GM19324 (cell line): ENCODE data around the gene STIMATE.

Source experiments
- ATAC-seq: cut with Tn5 transposase; IDR thresholded peaks from one replicate; pipeline ENCODE4 v1.9.1; 2021; ENCODE audit warnings: mild to moderate bottlenecking, moderate library complexity; ENCODE audit not compliant: unreplicated experiment, low FRiP score

Gene STIMATE

DNA sequence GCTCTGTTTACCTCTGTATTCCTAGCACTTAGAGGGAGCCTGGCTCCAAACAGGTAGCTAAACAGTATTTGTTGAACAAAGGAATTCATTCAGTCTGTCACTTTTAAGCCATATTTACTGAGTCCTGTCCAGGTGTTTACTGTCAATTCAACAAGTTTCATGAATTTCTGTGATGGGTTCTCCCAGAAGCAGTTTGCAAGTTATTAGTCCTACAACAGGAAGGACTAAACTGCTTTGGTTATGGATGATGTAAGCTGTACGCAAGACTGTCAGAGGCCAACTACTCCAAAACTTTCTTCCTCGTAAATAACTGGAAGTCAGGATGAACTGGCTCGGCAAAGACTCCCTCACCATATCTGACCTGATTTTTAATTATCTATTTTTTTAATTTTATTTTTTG is 25.1 kb downstream of the STIMATE start:
- ATAC-seq, result no peak

DNA sequence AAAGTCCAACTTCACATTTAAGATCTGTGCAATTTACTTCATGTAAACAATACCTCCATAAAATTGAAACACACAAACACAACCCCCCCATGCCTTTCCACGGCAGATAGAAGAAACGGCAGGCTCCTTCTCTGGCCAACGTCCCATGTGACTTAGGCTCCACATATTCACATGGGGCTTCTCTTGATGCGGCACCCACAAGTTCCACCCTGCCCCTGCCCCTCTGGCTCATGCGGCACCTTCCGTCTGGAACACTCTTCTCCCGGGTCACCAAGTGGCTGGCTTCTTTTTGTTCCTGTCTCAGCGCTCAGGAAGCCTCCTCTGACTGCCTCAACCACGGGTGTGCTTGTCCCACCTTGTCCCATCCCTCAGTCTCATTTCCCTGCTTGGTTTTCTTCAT is 25.6 kb downstream of the STIMATE start:
- ATAC-seq, result no peak

DNA sequence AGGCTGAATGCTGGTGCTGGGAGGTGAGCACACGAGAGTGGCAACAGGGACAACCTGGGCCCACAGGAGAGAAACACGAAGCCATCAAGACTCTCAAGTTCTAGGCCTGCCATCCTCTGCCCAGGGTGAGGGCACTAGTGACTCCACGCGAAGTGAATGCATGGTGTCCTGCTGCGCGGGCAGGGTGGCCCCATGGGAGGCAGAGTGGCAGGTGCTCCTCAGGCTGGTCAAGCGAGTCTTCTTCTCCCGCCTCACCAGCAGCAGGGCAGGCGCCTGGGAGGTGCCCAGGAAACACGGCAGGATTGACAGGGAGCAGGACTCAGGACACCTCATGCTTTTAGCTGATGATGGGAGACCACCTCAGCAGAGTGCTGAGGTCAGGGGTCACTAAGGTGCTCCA is 26.9 kb downstream of the STIMATE start:
- ATAC-seq, result no peak

DNA sequence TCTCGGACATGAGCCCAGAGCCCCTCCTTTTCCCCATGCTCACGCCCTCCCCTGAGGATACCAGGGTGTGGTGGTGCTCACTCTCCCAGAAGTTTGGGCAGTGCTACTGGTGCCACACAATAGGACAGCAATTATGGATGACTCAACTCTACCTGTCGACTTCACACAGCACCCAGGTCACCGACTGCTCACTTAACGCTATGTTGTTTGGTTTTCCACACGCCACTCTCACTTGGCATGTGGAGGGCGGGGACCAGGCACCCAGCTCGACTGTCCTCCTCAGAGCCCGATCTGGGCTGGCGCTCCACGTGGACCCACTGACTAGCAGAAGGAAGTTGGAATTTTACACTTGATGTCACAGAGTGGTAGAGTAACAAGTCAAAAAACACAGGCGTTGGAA is 30.9 kb downstream of the STIMATE start:
- ATAC-seq, result no peak

DNA sequence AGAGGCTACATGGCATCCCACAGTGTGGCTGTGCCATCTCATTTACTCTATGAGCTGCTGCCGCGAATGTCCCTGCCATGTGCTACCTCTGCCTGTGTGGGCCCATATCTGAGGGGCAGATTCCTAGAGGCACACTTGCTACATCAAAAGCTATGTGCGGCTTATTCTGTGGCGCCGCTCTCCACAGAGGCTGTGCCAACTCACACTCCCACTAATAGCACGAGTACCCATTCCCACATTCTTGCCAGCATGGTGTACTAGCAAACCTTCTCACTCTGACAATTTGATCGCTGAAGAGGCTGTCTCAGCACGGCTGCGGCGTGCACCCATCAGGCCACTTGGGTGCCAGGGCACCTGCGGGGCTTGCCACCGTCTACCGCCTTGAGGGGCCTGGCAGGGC is 31.4 kb downstream of the STIMATE start:
- no peak for ATAC-seq

DNA sequence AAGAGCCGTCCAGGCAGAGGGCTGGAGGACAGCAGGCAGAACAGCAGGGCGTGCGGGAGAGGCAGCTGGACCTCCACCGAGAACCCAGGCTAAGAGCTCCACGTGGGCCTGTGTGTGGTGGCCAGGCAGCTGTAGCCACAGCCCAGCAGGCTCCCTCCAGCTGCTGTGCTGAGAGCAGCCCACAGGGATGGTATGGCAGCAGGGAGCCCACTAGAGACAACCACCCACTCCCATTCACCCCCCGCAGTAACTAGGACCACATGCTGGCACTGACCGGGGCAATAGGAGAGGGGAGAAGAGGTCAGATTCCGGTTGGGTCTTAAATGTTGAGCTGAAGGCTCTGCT is 37.0 kb downstream of the STIMATE start:
- no peak for ATAC-seq

DNA sequence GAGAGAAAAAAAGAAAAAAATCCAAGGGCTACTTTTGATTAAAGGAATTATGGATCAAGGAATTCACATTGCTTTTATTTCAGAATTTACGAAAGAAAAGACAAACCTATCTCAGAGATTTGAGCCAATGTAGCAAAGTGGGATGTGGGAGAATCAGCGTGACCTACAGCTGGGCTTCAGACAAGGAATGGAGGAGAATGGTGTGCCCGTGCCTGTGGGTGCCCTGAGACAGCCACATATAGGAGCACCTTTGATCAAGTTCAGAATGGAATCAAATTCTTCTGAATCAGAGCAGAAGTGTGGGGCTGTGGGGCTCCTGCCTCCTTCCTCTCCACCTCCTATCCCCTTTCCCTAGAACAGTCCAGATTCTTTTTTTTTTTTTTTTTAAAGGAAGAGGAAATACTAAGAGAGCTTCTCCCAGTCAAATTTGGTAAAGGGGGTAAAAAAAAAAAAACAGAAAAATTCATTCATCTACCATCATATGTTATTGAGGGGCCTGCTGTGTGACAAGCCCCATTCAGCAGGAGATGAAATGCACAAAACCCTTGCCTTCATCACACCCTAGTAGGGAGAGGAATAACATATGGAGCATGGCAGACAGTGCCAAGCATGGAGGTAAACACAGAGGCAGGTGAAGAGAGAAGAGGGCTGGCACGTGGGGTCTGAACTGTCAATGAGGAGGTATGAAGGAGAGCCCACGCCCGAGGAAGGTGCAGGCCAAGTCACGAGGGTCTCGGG is 37.5 kb downstream of the STIMATE start:
- ATAC-seq, result no peak

DNA sequence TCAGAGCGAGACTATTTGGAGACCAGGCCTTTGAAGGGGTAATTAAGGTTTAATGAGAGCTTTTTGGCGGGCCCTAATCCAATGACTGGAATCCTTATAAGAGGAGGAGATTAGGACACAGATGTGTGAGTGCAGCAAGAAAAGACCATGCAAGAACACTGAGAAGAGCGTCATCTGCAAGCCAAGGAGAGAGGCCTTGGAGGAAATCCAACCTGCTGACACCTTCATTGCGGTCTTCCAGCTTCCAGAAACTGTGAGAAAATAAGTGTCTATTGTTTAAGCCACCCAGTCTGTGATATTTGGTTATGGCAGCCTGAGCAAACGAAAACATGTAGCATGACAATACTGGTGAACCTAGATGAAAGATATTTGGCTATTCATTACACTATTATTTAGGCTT is 39.5 kb downstream of the STIMATE start:
- no peak for ATAC-seq

DNA sequence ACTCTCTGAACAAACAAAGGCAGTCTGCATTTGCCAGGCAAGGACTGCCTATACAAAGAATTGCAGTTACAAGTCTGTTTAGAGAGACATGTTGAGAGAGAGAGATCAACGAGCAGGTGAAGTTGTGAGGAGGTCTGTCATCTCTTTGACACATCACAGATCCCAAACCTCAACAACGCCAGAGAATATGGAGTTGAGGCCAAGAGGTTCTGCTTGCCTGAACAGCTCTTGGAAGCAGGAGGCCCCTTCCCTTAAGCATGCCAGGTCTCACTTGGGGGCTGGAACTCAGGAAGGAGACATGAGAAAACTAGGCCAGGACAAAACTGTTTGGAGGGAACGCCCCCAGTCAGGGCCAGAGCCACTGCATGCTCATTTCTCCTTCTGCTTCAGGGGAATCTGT is 40.2 kb downstream of the STIMATE start:
- ATAC-seq, result no peak

DNA sequence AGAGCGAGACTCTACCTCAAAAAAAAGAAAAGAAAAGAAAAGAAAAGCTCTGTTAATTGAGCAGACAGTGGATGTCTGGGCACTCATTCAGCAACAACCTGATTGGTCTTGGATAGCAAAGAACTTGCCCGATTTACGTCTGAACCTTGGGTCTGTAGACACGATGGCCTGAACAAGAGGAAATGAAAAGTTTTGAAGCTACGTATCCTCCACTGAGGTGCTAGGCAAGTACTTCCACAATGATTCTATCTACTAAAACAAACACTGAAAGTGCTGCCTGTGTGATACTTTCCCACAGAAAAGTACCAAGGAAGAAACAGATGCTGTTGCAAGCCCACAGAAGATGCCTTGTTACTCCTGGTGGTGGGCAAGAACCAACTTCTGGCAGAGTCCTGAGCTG is 40.7 kb downstream of the STIMATE start:
- no peak for ATAC-seq

DNA sequence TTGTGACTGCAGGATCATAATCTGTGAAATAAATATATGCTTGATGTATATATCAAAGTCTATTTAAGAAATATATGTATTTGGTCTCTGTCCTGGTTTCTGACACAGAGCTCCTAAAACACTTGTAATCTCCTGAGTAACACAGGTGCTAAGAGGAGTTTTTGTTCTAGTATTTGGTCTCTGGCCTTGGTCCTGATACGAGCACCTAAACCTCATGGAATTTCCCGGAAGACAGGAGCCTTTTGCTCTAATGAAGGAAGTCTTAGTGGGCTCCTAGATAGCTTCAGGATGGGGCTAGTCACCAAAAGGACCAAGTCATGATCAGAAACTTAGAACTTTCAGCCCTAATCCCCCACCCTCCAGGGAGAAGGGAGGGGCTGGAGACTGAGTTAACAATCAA is 43.3 kb downstream of the STIMATE start:
- ATAC-seq, result no peak

DNA sequence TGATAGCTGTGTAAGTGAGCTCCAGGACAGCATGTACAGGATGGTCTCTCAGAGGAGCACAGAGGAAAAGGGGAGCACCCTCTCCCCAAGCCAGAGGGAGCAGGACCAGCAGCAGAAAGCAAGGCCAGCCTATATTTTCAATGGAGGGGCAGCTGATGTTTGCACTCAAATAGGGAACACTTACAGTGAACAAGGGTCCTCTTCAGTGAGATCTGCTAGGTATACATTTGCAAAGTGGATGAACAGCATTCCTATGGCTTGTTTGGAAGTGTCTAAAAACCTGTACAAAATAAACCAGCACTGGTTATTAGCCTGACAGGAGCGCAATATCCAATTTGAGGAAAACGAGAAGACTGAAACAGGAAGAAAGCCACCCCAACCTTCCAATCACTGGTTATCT is 44.9 kb downstream of the STIMATE start:
- ATAC-seq, result no peak

DNA sequence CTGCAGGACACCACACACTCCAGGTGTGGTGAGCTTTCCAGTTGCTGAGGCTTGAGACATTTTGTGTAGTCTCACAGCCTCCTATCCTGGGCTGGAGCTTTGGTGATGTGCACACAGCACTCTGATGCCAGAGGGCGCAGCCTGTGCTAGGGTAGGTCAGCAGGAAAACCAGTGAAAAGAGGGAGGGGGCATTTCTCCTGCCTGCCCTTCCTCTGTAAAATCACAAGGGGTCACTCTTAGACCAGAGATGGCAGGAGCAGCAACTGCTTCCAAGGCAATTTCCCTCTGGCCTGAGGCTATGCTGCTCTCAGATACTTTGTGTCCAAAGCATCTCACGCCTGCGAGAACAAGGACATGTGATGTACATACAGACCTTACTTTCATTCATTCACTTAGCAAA is 46.0 kb downstream of the STIMATE start:
- no peak for ATAC-seq

DNA sequence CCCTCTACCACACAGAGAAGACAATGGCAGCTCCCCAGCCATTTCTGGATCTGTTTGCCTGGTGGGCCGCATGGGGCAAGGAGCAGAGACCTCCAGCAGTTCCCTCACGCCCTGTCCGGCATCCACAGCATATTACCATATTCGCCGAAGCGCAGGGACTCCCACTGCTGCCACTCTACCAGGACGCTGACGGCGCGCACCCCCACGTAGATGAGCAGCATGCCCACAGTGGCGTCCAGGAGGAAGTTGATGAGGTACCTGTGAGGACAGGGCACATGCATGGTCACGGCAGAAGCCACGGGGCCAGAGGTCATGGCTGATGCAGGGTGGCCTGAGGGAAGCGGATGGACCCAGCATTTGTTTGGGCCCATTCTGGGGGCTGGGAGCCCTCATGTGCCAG is 47.7 kb downstream of the STIMATE start:
- ATAC-seq, result no peak

DNA sequence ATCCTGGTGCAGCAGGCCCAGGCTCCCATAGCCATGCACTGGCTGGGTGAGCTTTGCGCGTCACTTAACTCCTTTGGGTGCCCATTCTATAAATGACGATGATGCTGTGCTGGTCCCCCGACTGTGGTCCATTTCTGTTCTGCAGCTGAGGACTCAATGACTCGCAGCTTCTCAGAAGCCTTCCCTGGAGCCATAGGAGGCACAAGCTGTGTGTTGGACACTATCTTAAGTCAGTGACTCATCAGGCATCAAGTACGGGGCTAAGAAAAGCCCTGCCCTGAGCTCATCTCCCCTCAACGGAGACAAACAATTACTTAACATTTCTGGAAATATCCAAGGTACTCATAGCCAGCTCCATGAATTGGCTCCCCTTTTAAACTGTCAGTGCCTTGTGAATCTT is 48.7 kb downstream of the STIMATE start:
- ATAC-seq, result no peak

DNA sequence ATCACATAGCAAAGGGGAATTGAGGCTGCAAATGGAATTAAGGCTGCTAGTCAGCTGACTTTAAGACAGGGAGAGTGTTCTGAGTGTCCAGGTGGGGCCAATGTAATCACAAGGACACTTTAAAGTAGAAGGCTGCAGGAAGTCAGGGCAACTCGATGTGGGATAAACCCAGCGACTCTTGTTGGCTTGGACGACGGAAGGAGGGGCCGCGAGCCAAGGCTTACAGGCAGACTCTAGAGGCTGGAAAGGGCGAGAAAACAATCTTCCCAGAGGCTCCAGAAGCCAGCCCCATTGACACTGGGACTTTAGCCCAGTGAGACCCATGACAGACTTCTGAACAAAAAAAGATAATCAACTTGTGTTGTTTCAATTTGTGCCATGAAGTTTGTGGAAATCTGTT is 49.6 kb downstream of the STIMATE start:
- no peak for ATAC-seq

DNA sequence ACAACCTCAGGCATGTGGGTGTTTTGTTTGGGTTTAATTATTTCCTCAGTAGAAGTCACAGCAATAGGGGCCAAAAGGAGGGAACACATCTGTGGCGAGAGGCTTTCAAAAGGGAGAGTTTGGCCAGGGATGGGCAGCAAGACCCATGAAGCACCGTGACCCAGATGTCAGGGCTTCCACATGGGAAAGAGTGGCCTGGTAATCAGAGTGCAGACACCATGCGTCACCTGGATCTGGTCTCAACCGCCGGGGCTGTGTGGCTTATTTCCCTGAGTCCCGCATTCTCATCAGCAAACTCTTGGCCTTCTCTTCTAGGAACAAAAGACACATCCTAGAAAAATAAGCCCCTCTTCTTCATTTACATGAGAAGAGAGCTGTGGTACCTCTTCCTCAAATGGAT is 50.1 kb downstream of the STIMATE start:
- no peak for ATAC-seq

DNA sequence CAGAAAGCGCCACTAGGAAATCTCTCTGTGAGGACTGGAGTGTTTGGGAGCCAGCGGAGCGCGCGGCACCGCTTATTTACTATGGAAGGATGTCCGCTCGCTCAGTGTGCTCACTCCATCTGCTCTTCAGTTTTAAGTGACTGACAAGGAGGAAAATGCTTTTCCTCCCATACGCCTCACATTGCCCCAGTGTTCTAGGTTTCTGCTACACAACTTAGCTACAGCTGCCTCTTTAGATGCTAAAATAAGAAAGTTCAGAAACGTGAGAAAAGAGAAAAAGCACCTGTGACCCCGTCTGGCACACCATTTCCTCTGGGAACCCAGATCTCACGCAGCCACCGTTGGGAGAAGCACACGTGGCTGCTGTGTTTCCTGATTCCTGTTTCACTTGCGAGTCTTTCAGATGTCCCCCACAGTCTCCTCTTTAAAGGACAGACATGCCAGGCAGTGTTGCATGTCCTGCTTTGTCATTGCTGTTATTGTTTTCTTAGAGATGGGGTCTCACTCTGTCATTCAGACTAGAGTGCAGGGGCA is 50.8 kb downstream of the STIMATE start:
- ATAC-seq, result no peak

DNA sequence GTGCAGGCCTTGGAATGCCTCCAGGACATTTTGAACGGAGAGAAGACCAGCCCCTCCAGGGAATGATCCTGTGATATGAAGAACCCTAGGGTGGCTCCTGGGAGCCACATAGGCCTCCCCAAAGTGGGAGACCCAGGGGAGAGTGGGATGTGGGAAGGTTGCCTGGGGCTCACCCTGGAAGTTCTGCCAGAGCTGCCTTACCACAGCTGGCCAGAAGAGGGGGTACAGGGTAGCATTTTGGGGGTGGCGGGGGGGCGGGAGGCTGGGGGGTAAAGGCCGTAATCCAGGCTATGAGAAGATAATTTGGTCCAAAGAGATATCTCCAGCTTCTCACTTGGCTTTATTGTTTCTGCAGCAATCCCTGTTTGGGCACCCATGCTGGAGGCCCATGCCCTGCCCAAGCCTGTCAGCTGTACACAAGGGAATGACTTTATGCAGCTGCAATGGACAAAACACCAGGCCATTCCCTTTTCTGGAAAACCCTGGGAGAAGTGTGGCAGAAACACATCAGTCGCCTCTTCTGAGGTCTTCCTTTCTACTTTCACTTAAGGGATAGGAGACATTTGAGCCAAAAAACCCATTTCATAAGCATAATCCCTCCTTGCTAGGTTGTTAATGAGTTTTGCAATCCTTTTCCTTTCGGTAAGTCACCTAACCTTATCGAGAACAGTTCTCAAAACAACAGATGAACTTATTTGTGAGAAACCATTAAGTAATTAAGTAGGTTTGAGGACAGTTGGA is 51.5 kb downstream of the STIMATE start:
- no peak for ATAC-seq

DNA sequence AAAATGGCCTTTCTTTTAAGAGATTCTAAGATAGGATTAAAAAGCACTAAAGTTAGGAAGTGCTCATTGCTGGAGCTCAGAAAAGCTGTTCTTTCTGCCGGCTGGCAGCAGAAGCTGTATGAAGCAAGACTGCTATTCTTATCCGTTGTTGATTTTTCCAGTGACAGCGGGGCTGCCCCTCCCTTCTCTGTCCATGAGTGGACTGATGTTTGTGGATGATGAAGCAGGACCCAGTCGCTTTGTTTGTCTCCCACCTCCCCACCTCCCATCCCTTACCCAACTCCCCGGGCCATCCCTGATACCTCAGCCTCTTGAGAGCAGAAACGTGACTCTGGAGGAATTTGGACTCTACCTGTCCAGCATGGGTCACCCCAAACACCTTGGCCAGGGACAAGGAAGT is 52.2 kb downstream of the STIMATE start:
- no peak for ATAC-seq

DNA sequence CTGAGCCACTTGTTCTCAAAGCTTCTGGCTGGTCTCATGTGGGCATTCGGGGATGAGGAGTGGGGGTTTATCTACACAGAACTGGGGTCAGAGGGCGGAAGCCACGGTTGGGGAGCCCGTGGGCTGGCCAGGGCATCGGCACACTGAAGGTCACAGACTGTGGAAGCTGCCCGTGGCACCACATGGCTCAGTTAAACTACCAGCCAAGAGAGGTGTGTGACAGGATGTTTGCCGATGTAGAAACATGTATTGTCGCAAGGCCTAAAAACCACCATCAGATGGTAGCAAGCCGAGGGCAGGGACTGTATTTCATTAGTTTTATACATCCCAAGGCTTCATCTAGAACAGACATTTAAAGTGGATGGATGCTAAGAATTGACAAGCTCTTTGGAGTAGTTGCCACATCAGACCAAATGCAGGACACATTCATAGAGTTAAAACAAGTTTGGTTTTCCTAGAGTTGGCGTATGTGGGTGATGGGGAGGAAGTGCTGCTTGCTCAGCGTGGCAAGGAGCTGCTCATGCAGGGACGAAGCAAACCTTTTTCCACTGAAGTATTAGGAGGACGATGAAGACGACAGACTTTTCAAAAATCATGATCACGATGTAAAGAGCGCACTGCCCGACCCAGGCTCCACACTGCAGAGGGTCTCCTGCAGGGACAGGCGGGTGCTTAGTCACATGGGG is 52.9 kb downstream of the STIMATE start:
- ATAC-seq, result no peak

DNA sequence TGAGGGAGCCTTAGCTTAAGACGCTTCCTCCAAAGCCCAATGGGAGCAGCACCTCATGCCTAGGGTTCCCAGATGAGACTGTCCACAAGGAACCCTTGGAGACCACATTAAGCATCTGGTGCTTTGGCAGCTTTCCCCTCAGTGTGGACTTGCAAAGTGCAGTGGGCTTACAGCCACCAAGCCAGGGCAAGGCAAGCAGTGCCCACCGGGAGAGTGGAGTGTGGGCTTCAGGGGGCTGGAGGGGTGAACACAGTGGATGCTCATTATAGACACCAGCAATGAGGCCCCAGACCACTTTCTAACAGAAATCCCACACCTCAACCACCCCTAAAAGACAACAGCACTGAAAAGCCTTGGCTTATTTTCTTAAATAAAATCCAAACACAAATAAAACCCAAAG is 53.5 kb downstream of the STIMATE start:
- ATAC-seq, result no peak
